MCF 10A (cell line): Measurements from ENCODE around the gene RALGAPA1. TPM values are rescaled to one million over a fixed set of nuclear protein-coding genes. Genes with fewer than 3 reads are reported as not detected.
"Not testable (repeated sequence)": the region's sequence is repeated elsewhere in the genome, so short reads cannot be mapped to it uniquely, and the experiment has no call there.

Experiments
- Bru-seq: library from RNA; stranded (reverse); fragments of 400-500 nt; gene quantifications from one replicate; lab custom pipeline; 2021; lab: Mats Ljungman, UMichigan
- BruChase-seq, 2 experiments: library from RNA; stranded (reverse); fragments of 400-500 nt; gene quantifications; one replicate each; lab custom pipeline; 2021; lab: Mats Ljungman, UMichigan
- BruUV-seq: library from RNA; stranded (reverse); fragments of 400-500 nt; replicated peaks from 2 replicates; lab custom pipeline; 2021; lab: Mats Ljungman, UMichigan
- CTCF ChIA-PET: fragments of 300-600 bp; sonication (Branson Sonifier 250); formaldehyde crosslinking; extraction: SDS; loops from one replicate; lab custom pipeline; 2021; ENCODE audit warnings: antibody characterized with exemption, inconsistent platforms; lab: Yijun Ruan, JAX
- POLR2A ChIA-PET: fragments of 300-600, 350-650 bp; sonication (Branson Sonifier 250); formaldehyde crosslinking; extraction: SDS; loops from one replicate; lab custom pipeline; 2020; ENCODE audit warnings: antibody characterized with exemption, inconsistent platforms; lab: Yijun Ruan, JAX
- DNase-seq: peaks from one replicate; pipeline ENCODE4 v3.0.0-alpha.2; 2018; ENCODE audit not compliant: unreplicated experiment
- H3K27ac Mint-ChIP-seq: one replicate; pipeline ENCODE4 v1.8.0; 2022; ENCODE audit warnings: mild to moderate bottlenecking, low read depth, mixed read lengths; ENCODE audit not compliant: unreplicated experiment
- H3K27me3 Mint-ChIP-seq: one replicate; pipeline ENCODE4 v1.8.0; 2022; ENCODE audit warnings: mixed read lengths; ENCODE audit not compliant: insufficient read depth, unreplicated experiment
- H3K36me3 Mint-ChIP-seq: one replicate; pipeline ENCODE4 v1.8.0; 2022; ENCODE audit warnings: mild to moderate bottlenecking, moderate library complexity, mixed read lengths; ENCODE audit not compliant: insufficient read depth, unreplicated experiment
- H3K4me1 Mint-ChIP-seq: one replicate; pipeline ENCODE4 v1.8.0; 2022; ENCODE audit warnings: mixed read lengths; ENCODE audit not compliant: insufficient read depth, unreplicated experiment
- H3K4me3 Mint-ChIP-seq: one replicate; pipeline ENCODE4 v1.8.0; 2022; ENCODE audit warnings: mild to moderate bottlenecking, moderate library complexity, mixed read lengths; ENCODE audit not compliant: unreplicated experiment
- H3K9me3 Mint-ChIP-seq: one replicate; pipeline ENCODE4 v1.8.0; 2022; ENCODE audit warnings: mixed read lengths; ENCODE audit not compliant: unreplicated experiment
- CTCF ChIP-seq: fragments of 200-600 bp; IDR thresholded peaks from one replicate; pipeline ENCODE4 v1.8.0; 2022; ENCODE audit warnings: antibody characterized with exemption, mild to moderate bottlenecking; ENCODE audit not compliant: unreplicated experiment
- intact Hi-C: fragments of 100-400 bp; cut with micrococcal nuclease; formaldehyde crosslinking; loops from 2 replicates; pipeline ENCODE4 v1.14.1; 2022
- long read RNA-seq: library from polyadenylated mRNA; stranded (forward); transcript quantifications from one replicate; pipeline ENCODE4 v2.0.0, GENCODE V29; 2022
- total RNA-seq: library from RNA; stranded (reverse); gene quantifications from 2 replicates; pipeline ENCODE4 v1.2.3, GENCODE V29; 2022

Gene RALGAPA1
- total RNA-seq (46.9 and 52.3 TPM in 2 replicates), Bru-seq, nascent RNA (percentile 85 among the genes with signal in this experiment), BruChase-seq, experiment 1, labeled RNA remaining after a 6-hour chase (percentile 80 among the genes with signal in this experiment), BruChase-seq, experiment 2, labeled RNA remaining after a 2-hour chase (percentile 82 among the genes with signal in this experiment)
- long read RNA-seq, full-length matches to known transcripts: 17 of 27 reads
- long read RNA-seq, partial matches to known transcripts: 3 of 27 reads
- long read RNA-seq, other reads (novel, unspliced or antisense): 7 of 27 reads

- peak within 1 kb of the TSS; percentile 95 for H3K4me3 Mint-ChIP-seq
- DNase-seq: peak; percentile 96
- H3K9me3 Mint-ChIP-seq, H3K27me3 Mint-ChIP-seq, BruUV-seq, H3K36me3 Mint-ChIP-seq, intact Hi-C loops: not testable (repeated sequence)
- peak within 1 kb of the TSS; percentile 7 for H3K27ac Mint-ChIP-seq
- TF ChIP-seq CTCF: peak; percentile 17
- POLR2A ChIA-PET: interaction anchor here (0.7 to 4.6 kb wide), 5 partner anchors 9 to 1308 kb away, joined by 3 to 33 read pairs (median 4); partner anchors contain the start of gene BRMS1L
- H3K4me1 Mint-ChIP-seq: peaks cover 11% of the 10 kb centered on the region
- CTCF ChIA-PET: interaction anchor here (0.6 to 5.1 kb wide), 6 partner anchors 8 to 292 kb away, joined by 3 to 33 read pairs (median 3); no protein-coding TSS in a partner anchor
These were observed at the start of gene RALGAPA1 for GRCh38 chr14:35808638-35809563. Gene RALGAPA1 (minus strand): TSS chr14:35809295. CDS start chr14:35808835, 460 bp downstream.

GRCh38 chr14:35858521-35859209, 49.6 kb upstream of the RALGAPA1 start:
- DNase-seq: peak; percentile 83
- peaks cover 30% of the 10 kb centered on the region for H3K36me3 Mint-ChIP-seq
- H3K9me3 Mint-ChIP-seq: no peaks in the 10 kb centered on the region
- peak overlapping the region; percentile 63 for H3K27ac Mint-ChIP-seq
- ChIA-PET CTCF (interaction anchor here (0.7 to 1.4 kb wide), 3 partner anchors 8 to 37 kb away, joined by 3 to 4 read pairs (median 3); no protein-coding TSS in a partner anchor), POLR2A (interaction anchor here (0.7 to 1.2 kb wide), 3 partner anchors 12 to 37 kb away, joined by 3 read pairs; no protein-coding TSS in a partner anchor)
- no TSS peak for BruUV-seq
- no peak overlapping the region for H3K4me3 Mint-ChIP-seq
- no peaks in the 10 kb centered on the region for H3K27me3 Mint-ChIP-seq
- peaks cover 16% of the 10 kb centered on the region for H3K4me1 Mint-ChIP-seq
- TF ChIP-seq CTCF: no peak
- intact Hi-C loops: no loop called here

- TF ChIP-seq CTCF: no peak
- no TSS peak for BruUV-seq
- Mint-ChIP-seq H3K27me3 (no peaks in the 10 kb centered on the region), H3K27ac (no peak overlapping the region), H3K4me1 (peaks cover 16% of the 10 kb centered on the region), H3K9me3 (peaks cover 12% of the 10 kb centered on the region), H3K36me3 (peaks cover 29% of the 10 kb centered on the region), H3K4me3 (no peak overlapping the region)
- ChIA-PET CTCF (interaction anchor here (0.5 kb wide), 1 partner anchor 1009 kb away, joined by 4 read pairs; no protein-coding TSS in a partner anchor), POLR2A (interaction anchor here (0.8 kb wide), 1 partner anchor 21 kb away, joined by 3 read pairs; no protein-coding TSS in a partner anchor)
- no peak for DNase-seq
- intact Hi-C loops: no loop called here
These were observed 46.9 kb upstream of the RALGAPA1 start for GRCh38 chr14:35855876-35856481.
